NCI-H2081 (cell line): ENCODE results near the gene GBP5.
A peak's percentile ranks its signal among the peaks of the same experiment; 100 is the strongest.
"Not testable (repeated sequence)": the region's sequence is repeated elsewhere in the genome, so short reads cannot be mapped to it uniquely, and the experiment has no call there.

Experiments used
- DNase-seq, 2 experiments: peaks; one replicate each; lab custom pipeline; 2025; lab: John Stamatoyannopoulos, UW

GBP5 gene

GRCh38 chr1:89280766-89281165 lies 8.1 kb upstream of the GBP5 start:
- DNase-seq: no peak

GRCh38 chr1:89279011-89279466 lies 6.4 kb upstream of the GBP5 start:
- DNase-seq: no peak

GRCh38 chr1:89277725-89278124 lies 5.1 kb upstream of the GBP5 start:
- no peak for DNase-seq

- no peak for DNase-seq
Observed at GRCh38 chr1:89276690-89277089, 4.0 kb upstream of the GBP5 start.

GRCh38 chr1:89274411-89274857 lies 1.8 kb upstream of the GBP5 start:
- DNase-seq: no peak

- no peak for DNase-seq
Observed at GRCh38 chr1:89273324-89273778, 691 bp upstream of the GBP5 start.

- DNase-seq: no peak
Observed at GRCh38 chr1:89271341-89272015, 1.2 kb downstream of the GBP5 start.

GRCh38 chr1:89270423-89270822 lies 2.2 kb downstream of the GBP5 start:
- DNase-seq: no peak

- DNase-seq: no peak
Observed at GRCh38 chr1:89269277-89269676, 3.4 kb downstream of the GBP5 start.

- no peak for DNase-seq
Observed at GRCh38 chr1:89262643-89263042, 10.0 kb downstream of the GBP5 start.

GRCh38 chr1:89261926-89262515 lies 10.6 kb downstream of the GBP5 start:
- peak; percentile 28 to 59 for DNase-seq

GRCh38 chr1:89260566-89261255 lies 11.9 kb downstream of the GBP5 start:
- DNase-seq: no peak

GRCh38 chr1:89260042-89260441 lies 12.6 kb downstream of the GBP5 start:
- DNase-seq: no peak

- DNase-seq: no peak
Observed at GRCh38 chr1:89259283-89259971, 13.2 kb downstream of the GBP5 start.

- DNase-seq: no peak
Observed at GRCh38 chr1:89257041-89257440, 15.6 kb downstream of the GBP5 start.

- not testable (repeated sequence) for DNase-seq
Observed at GRCh38 chr1:89255581-89255980, 17.1 kb downstream of the GBP5 start.

GRCh38 chr1:89254658-89255287 lies 17.9 kb downstream of the GBP5 start:
- peak; percentile 36 to 81 for DNase-seq

- DNase-seq: no peak
Observed at GRCh38 chr1:89243046-89243445, 29.6 kb downstream of the GBP5 start.
